ENCODE data around the gene PTS. TPM values are rescaled to one million over a fixed set of nuclear protein-coding genes. Genes with fewer than 3 reads are reported as not detected.

PTS gene
- total RNA-seq, 1 donor from 2014 or later: 108 TPM

GRCh38 chr11:112281726-112282125, 55.5 kb downstream of the PTS start:
- H3K27ac ChIP-seq: no peak overlapping the region
- Mint-ChIP-seq H3K27ac (no peak overlapping the region), H3K4me3 (no peak overlapping the region), H3K27me3 (ENCODE audit: insufficient read depth, low read depth) (peaks cover 5% of the 10 kb centered on the region), H3K9me3 (no peaks in the 10 kb centered on the region), H3K36me3 (no peaks in the 10 kb centered on the region), H3K4me1 (peaks cover 8% of the 10 kb centered on the region)
- no peak overlapping the region for H2AFZ ChIP-seq (replicated peaks)
- H3K4me2 ChIP-seq: no peak overlapping the region
- H3K36me3 ChIP-seq: no peaks in the 10 kb centered on the region
- no peaks in the 10 kb centered on the region for H3K79me2 ChIP-seq (ENCODE audit: low read depth)
- no peak for DNase-seq (ENCODE audit: low spot score)
- H4K20me1 ChIP-seq (ENCODE audit: low read depth): no peaks in the 10 kb centered on the region
- TF ChIP-seq CTCF (IDR thresholded peaks at IDR 0.05) (no peak), EZH2 (IDR thresholded peaks at IDR 0.05) (no peak), EZH2phosphoT487 (IDR thresholded peaks at IDR 0.05) (no peak)
- H3K4me3 ChIP-seq: no peak overlapping the region
- H3K9me3 ChIP-seq (ENCODE audit: low read depth): no peaks in the 10 kb centered on the region
- H3K27me3 ChIP-seq: peaks cover 4% of the 10 kb centered on the region
- no peaks in the 10 kb centered on the region for H3F3A ChIP-seq (ENCODE audit: low read depth)
- H3K4me1 ChIP-seq: peaks cover 8% of the 10 kb centered on the region
- no peak overlapping the region for H3K9ac ChIP-seq

Small RNA genes lying within 50 kb of the gene (small RNA-seq; reads per million reads assigned to genes)
- gene MRPS36P4: not detected

Other genes with a start within 250 kb of the PTS start
- 48.2 and 55.7 TPM in 2 replicates for gene DLAT, start 201.0 kb upstream of the PTS start, total RNA-seq (ENCODE audit: low replicate concordance)
- 1.6 and 3.5 TPM in 2 replicates for gene PIH1D2, start 152.4 kb upstream of the PTS start, total RNA-seq (ENCODE audit: low replicate concordance)
- 35.9 and 60.0 TPM in 2 replicates for gene NKAPD1, start 152.1 kb upstream of the PTS start, total RNA-seq (ENCODE audit: low replicate concordance)
- gene TIMM8B, start 139.7 kb upstream of the PTS start, total RNA-seq (ENCODE audit: low replicate concordance): 38.9 and 46.9 TPM in 2 replicates
- gene SDHD, start 139.6 kb upstream of the PTS start, total RNA-seq (ENCODE audit: low replicate concordance): 59.7 and 75.4 TPM in 2 replicates
- 1.5 TPM in 1 of 2 replicates, not detected in the other for gene IL18, start 62.3 kb upstream of the PTS start, total RNA-seq (ENCODE audit: low replicate concordance)
- 0.15 and 0.51 TPM in 2 replicates for gene TEX12, start 59.1 kb upstream of the PTS start, total RNA-seq (ENCODE audit: low replicate concordance)
- gene BCO2, start 50.9 kb upstream of the PTS start, total RNA-seq (ENCODE audit: low replicate concordance): 0.87 TPM in 1 of 2 replicates, not detected in the other
- gene PLET1, start 34.4 kb downstream of the PTS start, total RNA-seq (ENCODE audit: low replicate concordance): not detected in 2 replicates

Data from neural progenitor cell (in vitro differentiated cells).